Measurements from ENCODE around the gene SELENOM.

Gene SELENOM

DNA sequence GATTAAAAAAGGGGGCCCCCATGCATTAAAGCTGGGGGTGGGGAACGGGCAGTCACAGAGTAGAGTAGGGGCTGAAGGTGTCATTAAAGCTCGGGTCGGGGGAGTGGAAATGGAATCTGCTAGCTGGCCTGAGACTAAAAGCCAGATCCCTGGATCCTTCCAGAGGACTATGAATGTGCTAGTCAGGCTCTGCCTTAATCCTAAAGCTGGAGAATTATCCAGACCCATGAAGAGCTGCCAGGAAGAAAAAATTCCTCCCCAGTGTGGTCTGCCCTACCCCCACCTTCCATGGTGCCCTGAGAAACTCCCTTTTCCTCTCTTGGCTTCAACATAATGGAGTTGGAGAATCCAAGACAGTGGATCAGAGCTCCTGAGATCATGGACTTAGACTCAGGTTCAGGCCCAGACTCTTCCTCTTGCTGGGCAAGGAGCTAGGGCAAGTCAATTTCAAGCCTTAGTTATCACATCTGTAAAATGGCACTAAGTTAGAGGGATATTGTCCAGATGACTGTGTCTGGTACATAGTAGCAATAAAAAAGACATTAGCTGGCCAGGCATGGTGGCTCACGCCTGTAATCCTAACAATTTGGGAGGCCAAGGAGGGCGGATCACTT lies 50.3 kb downstream of the SELENOM start:
- no peak overlapping the region for H3K4me2 ChIP-seq (ENCODE audit: insufficient read depth, low read length)
- H3K4me1 ChIP-seq (ENCODE audit: insufficient read depth, low read length), result no peaks in the 10 kb centered on the region
- H2AFZ ChIP-seq (ENCODE audit: low read depth, low read length), result no peak overlapping the region
- no peak overlapping the region for H3K9ac ChIP-seq (ENCODE audit: low read depth, low read length)
- H3K27ac ChIP-seq (ENCODE audit: low read length), result no peak overlapping the region
- H4K20me1 ChIP-seq (ENCODE audit: insufficient read depth, low read length), result no peaks in the 10 kb centered on the region
- H3K27me3 ChIP-seq (ENCODE audit: insufficient read depth, low read length, poor library complexity), result no peaks in the 10 kb centered on the region
- H3K9me3 ChIP-seq (ENCODE audit: insufficient read depth, low read length, severe bottlenecking), result no peaks in the 10 kb centered on the region
- H3K79me2 ChIP-seq (ENCODE audit: insufficient read depth, low read length), result no peaks in the 10 kb centered on the region
- ATAC-seq (ENCODE audit: insufficient read depth, low read depth), result no peak
- TF ChIP-seq, protein P1, sequence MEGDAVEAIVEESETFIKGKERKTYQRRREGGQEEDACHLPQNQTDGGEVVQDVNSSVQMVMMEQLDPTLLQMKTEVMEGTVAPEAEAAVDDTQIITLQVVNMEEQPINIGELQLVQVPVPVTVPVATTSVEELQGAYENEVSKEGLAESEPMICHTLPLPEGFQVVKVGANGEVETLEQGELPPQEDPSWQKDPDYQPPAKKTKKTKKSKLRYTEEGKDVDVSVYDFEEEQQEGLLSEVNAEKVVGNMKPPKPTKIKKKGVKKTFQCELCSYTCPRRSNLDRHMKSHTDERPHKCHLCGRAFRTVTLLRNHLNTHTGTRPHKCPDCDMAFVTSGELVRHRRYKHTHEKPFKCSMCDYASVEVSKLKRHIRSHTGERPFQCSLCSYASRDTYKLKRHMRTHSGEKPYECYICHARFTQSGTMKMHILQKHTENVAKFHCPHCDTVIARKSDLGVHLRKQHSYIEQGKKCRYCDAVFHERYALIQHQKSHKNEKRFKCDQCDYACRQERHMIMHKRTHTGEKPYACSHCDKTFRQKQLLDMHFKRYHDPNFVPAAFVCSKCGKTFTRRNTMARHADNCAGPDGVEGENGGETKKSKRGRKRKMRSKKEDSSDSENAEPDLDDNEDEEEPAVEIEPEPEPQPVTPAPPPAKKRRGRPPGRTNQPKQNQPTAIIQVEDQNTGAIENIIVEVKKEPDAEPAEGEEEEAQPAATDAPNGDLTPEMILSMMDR (IDR thresholded peaks at IDR 0.05; ENCODE audit: borderline replicate concordance, extremely low read depth, low read length, poor library complexity, severe bottlenecking), result no peak
- TF ChIP-seq EZH2 (IDR thresholded peaks at IDR 0.05; ENCODE audit: borderline replicate concordance, low read depth, low read length, severe bottlenecking), result no peak
- no peak overlapping the region for H3K4me3 ChIP-seq (ENCODE audit: low read depth in 1 of 2, low read length in 2 of 2)
- DNase-seq, result no peak
- no peaks in the 10 kb centered on the region for H3K36me3 ChIP-seq (ENCODE audit: insufficient read depth, low read length)

DNA sequence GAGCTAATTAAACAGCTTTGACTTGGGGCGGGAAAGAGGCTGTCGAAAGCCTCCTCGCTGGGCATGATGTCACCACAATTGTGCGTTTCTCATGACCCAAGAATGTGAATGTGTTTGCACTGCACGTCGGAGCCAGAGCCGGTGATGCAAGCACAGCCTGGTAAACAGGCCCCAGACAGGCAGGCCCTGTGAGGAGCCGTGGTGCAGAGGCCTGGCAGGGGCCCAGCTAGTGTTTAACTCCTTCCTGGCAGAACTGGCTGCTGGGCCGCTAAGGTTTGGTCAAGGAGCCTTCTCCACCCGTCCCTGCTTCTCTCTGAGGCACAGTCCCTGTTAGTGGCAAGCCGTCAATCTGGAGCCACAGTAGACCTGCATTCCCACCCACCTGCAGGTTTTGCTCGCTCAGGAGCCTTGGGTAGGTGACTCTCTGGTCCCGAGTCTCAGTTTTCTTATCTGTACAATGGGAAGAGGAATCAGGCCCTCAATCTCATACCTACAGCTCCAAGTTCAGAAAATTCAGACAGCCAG lies 51.7 kb downstream of the SELENOM start:
- Histone ChIP-seq H3K27ac (ENCODE audit: low read length) (no peak overlapping the region), H2AFZ (ENCODE audit: low read depth, low read length) (no peak overlapping the region), H3K79me2 (ENCODE audit: insufficient read depth, low read length) (no peaks in the 10 kb centered on the region), H3K4me1 (ENCODE audit: insufficient read depth, low read length) (no peaks in the 10 kb centered on the region), H3K36me3 (ENCODE audit: insufficient read depth, low read length) (no peaks in the 10 kb centered on the region), H3K27me3 (ENCODE audit: insufficient read depth, low read length, poor library complexity) (peaks cover 2% of the 10 kb centered on the region), H3K9ac (ENCODE audit: low read depth, low read length) (no peak overlapping the region), H3K4me2 (ENCODE audit: insufficient read depth, low read length) (no peak overlapping the region), H4K20me1 (ENCODE audit: insufficient read depth, low read length) (no peaks in the 10 kb centered on the region), H3K4me3 (ENCODE audit: low read depth in 1 of 2, low read length in 2 of 2) (no peak overlapping the region), H3K9me3 (ENCODE audit: insufficient read depth, low read length, severe bottlenecking) (no peaks in the 10 kb centered on the region)
- DNase-seq (no peak), ATAC-seq (ENCODE audit: insufficient read depth, low read depth) (no peak)
- TF ChIP-seq, protein P1 (IDR thresholded peaks at IDR 0.05; ENCODE audit: borderline replicate concordance, extremely low read depth, low read length, poor library complexity, severe bottlenecking), result no peak
- TF ChIP-seq EZH2 (IDR thresholded peaks at IDR 0.05; ENCODE audit: borderline replicate concordance, low read depth, low read length, severe bottlenecking), result no peak

DNA sequence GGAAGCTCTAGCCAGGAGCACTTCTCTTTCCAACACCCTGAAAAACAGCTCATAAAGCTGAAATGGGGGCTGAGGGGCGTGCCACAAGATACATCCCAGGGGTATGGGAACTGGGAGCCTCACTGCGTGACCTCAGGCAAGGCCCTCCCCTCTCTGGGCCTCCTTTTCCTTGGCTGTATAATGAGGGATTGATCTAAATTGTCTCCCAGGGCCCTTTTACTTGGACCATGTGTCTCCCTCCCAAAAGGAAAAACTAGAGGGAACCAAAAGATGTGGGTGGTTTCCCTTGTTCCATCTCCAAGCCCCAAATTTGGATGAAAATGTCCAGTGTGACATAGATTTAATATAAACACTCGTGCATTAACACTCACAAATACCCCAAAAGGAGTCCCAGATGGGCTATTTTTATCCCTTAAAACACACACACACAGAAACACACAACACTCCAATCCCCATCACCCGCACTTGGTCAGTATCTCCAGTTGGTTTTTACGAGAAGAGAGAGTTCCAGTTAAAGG lies 52.2 kb downstream of the SELENOM start:
- H2AFZ ChIP-seq (ENCODE audit: low read depth, low read length), result no peak overlapping the region
- DNase-seq, result no peak

More for the DNA sequence above, 52.2 kb downstream of the SELENOM start:
- Histone ChIP-seq H3K4me2 (ENCODE audit: insufficient read depth, low read length) (no peak overlapping the region), H3K79me2 (ENCODE audit: insufficient read depth, low read length) (no peaks in the 10 kb centered on the region), H3K9me3 (ENCODE audit: insufficient read depth, low read length, severe bottlenecking) (no peaks in the 10 kb centered on the region), H3K4me3 (ENCODE audit: low read depth in 1 of 2, low read length in 2 of 2) (no peak overlapping the region), H4K20me1 (ENCODE audit: insufficient read depth, low read length) (no peaks in the 10 kb centered on the region), H3K27ac (ENCODE audit: low read length) (no peak overlapping the region), H3K36me3 (ENCODE audit: insufficient read depth, low read length) (no peaks in the 10 kb centered on the region), H3K27me3 (ENCODE audit: insufficient read depth, low read length, poor library complexity) (peaks cover 2% of the 10 kb centered on the region), H3K9ac (ENCODE audit: low read depth, low read length) (no peak overlapping the region), H3K4me1 (ENCODE audit: insufficient read depth, low read length) (no peaks in the 10 kb centered on the region)
- no peak for ATAC-seq (ENCODE audit: insufficient read depth, low read depth)
- no peak for TF ChIP-seq EZH2 (IDR thresholded peaks at IDR 0.05; ENCODE audit: borderline replicate concordance, low read depth, low read length, severe bottlenecking)
- TF ChIP-seq, protein P1 (IDR thresholded peaks at IDR 0.05; ENCODE audit: borderline replicate concordance, extremely low read depth, low read length, poor library complexity, severe bottlenecking), result no peak

Measured in DND-41 (cell line).